Measurements from ENCODE around the gene PTP4A2. TPM values are rescaled to one million over a fixed set of nuclear protein-coding genes. Genes with fewer than 3 reads are reported as not detected.

The PTP4A2 gene
- total and polyA plus RNA-seq, 2 donors from 2014 or later, result 130 to 236 TPM

DNA sequence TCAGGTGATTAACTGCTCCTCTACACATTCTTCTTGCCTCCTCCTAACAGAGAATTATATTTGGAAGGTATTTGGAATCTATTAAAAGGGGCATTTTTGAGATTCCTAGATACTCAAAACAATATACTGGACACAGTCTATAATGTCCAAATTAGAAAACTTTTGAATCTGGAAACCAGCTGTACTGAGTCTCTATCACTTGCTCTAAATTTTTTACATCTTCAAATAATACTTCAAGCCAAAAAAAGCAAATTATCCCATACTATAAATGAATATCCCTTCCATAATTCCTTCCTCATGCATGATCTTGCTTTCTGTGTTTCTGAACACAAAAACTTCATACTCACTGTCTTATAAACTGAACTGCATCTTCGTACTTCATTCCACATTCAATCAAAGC lies 28.5 kb downstream of the PTP4A2 start:
- no peaks in the 10 kb centered on the region for H3K27me3 ChIP-seq (ENCODE audit: control insufficient read depth, insufficient read depth, low read length)
- H3K27ac ChIP-seq (ENCODE audit: low read depth in 2 of 2, low read length in 2 of 2), result no peak overlapping the region
- FAIRE-seq (no peak), DNase-seq (no peak)
- H3K36me3 ChIP-seq (ENCODE audit: control insufficient read depth in 2 of 3, insufficient read depth in 3 of 3, low read length in 3 of 3), result peaks cover 10 to 28% (median 13%) of the 10 kb centered on the region in 3 donors
- TF ChIP-seq, protein P1, sequence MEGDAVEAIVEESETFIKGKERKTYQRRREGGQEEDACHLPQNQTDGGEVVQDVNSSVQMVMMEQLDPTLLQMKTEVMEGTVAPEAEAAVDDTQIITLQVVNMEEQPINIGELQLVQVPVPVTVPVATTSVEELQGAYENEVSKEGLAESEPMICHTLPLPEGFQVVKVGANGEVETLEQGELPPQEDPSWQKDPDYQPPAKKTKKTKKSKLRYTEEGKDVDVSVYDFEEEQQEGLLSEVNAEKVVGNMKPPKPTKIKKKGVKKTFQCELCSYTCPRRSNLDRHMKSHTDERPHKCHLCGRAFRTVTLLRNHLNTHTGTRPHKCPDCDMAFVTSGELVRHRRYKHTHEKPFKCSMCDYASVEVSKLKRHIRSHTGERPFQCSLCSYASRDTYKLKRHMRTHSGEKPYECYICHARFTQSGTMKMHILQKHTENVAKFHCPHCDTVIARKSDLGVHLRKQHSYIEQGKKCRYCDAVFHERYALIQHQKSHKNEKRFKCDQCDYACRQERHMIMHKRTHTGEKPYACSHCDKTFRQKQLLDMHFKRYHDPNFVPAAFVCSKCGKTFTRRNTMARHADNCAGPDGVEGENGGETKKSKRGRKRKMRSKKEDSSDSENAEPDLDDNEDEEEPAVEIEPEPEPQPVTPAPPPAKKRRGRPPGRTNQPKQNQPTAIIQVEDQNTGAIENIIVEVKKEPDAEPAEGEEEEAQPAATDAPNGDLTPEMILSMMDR (IDR thresholded peaks at IDR 0.05; ENCODE audit: borderline replicate concordance, extremely low read depth, insufficient read depth), result no peak
- H3K4me1 ChIP-seq (ENCODE audit: control insufficient read depth in 2 of 3, insufficient read depth in 2 of 3, low read depth in 1 of 3, low read length in 3 of 3), result no peaks in the 10 kb centered on the region
- no peaks in the 10 kb centered on the region for H3K9me3 ChIP-seq (ENCODE audit: control insufficient read depth in 2 of 3, insufficient read depth in 1 of 3, low read length in 3 of 3)
- intact Hi-C loops (cut with DNase I), result no loop called here
- H3K4me3 ChIP-seq (ENCODE audit: low read length in 3 of 3), result no peak overlapping the region
- H3K9ac ChIP-seq (ENCODE audit: low read length in 3 of 3), result no peak overlapping the region

DNA sequence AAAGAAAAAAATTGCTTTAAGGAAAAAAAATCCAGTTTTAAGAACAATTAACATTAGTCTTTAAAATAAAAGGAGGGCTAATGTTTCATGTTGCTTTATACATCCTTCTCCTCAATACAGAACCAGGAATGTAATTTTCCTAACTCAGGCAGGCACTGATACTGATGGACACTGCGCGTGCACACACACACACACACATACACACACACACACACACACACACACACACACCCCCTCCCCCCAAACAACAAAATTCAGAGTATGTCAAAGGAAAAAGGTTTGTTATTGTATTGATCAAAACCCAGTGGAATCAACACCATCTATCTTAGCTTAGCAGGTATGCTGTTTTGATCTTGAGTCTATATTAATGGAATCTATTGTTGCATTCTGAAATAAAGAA lies 31.6 kb downstream of the PTP4A2 start:
- H3K4me1 ChIP-seq (ENCODE audit: control insufficient read depth in 2 of 3, insufficient read depth in 2 of 3, low read depth in 1 of 3, low read length in 3 of 3), result no peaks in the 10 kb centered on the region
- no peaks in the 10 kb centered on the region for H3K27me3 ChIP-seq (ENCODE audit: control insufficient read depth, insufficient read depth, low read length)
- no peak overlapping the region for H3K4me3 ChIP-seq (ENCODE audit: low read length in 3 of 3)
- TF ChIP-seq, protein P1 (IDR thresholded peaks at IDR 0.05; ENCODE audit: borderline replicate concordance, extremely low read depth, insufficient read depth), result no peak
- FAIRE-seq, result no peak
- no peak overlapping the region for H3K9ac ChIP-seq (ENCODE audit: low read length in 3 of 3)
- peaks cover 7 to 23% (median 11%) of the 10 kb centered on the region in 3 donors for H3K36me3 ChIP-seq (ENCODE audit: control insufficient read depth in 2 of 3, insufficient read depth in 3 of 3, low read length in 3 of 3)
- DNase-seq, result no peak
- H3K27ac ChIP-seq (ENCODE audit: low read depth in 2 of 2, low read length in 2 of 2), result no peak overlapping the region
- intact Hi-C loops (cut with DNase I), result no loop called here
- no peaks in the 10 kb centered on the region for H3K9me3 ChIP-seq (ENCODE audit: control insufficient read depth in 2 of 3, insufficient read depth in 1 of 3, low read length in 3 of 3)

DNA sequence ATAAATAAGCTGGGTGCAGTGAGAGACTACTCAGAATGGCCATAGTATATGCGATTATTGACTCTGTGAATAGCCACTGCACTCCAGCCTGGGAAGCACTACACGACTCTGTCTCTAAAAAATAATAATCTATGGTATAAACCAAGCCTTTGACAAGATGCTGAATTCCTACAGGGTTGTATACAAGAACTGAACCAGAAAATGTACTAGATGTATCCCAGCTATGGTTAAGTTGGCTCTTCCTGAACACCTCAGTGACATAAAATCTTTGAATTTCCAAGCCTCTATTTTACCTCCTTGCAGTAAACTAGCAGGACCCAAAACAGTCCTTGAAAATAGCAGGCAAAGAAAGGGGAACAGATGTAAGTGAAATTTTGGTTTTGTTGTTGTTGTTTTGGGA lies 32.5 kb downstream of the PTP4A2 start:
- intact Hi-C loops (cut with DNase I), result no loop called here
- no peak overlapping the region for H3K27ac ChIP-seq (ENCODE audit: low read depth in 2 of 2, low read length in 2 of 2)
- no peak for DNase-seq
- H3K27me3 ChIP-seq (ENCODE audit: control insufficient read depth, insufficient read depth, low read length), result no peaks in the 10 kb centered on the region
- H3K4me3 ChIP-seq (ENCODE audit: low read length in 3 of 3), result no peak overlapping the region
- no peaks in the 10 kb centered on the region for H3K9me3 ChIP-seq (ENCODE audit: control insufficient read depth in 2 of 3, insufficient read depth in 1 of 3, low read length in 3 of 3)
- H3K9ac ChIP-seq (ENCODE audit: low read length in 3 of 3), result no peak overlapping the region
- peaks cover 7 to 23% (median 9%) of the 10 kb centered on the region in 3 donors for H3K36me3 ChIP-seq (ENCODE audit: control insufficient read depth in 2 of 3, insufficient read depth in 3 of 3, low read length in 3 of 3)
- TF ChIP-seq, protein P1 (IDR thresholded peaks at IDR 0.05; ENCODE audit: borderline replicate concordance, extremely low read depth, insufficient read depth), result no peak
- FAIRE-seq, result no peak
- H3K4me1 ChIP-seq (ENCODE audit: control insufficient read depth in 2 of 3, insufficient read depth in 2 of 3, low read depth in 1 of 3, low read length in 3 of 3), result no peaks in the 10 kb centered on the region

DNA sequence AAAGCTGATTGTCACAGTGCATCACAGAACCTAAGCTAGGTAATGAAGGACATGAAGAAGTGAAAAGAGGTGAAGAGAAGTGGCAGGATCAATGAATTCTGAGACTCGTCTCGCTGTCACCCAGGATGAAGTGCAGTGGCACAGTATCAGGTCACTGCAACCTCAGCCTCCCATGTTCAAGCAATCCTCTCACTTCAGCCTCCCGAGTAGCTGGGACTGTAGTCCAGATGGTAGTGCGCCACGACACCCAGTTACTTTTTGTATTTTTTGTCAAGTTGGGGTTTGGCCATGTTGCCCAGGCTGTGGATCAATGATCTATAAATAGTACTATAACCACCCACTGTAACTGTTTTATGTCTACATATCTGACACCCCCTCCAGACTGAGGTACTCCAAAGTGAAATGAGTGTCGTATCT lies 33.1 kb downstream of the PTP4A2 start:
- TF ChIP-seq, protein P1 (IDR thresholded peaks at IDR 0.05; ENCODE audit: borderline replicate concordance, extremely low read depth, insufficient read depth), result no peak
- no peak for FAIRE-seq
- peaks cover 7 to 23% (median 9%) of the 10 kb centered on the region in 3 donors for H3K36me3 ChIP-seq (ENCODE audit: control insufficient read depth in 2 of 3, insufficient read depth in 3 of 3, low read length in 3 of 3)
- DNase-seq, result no peak
- H3K4me1 ChIP-seq (ENCODE audit: control insufficient read depth in 2 of 3, insufficient read depth in 2 of 3, low read depth in 1 of 3, low read length in 3 of 3), result no peaks in the 10 kb centered on the region
- intact Hi-C loops (cut with DNase I), result no loop called here
- H3K9ac ChIP-seq (ENCODE audit: low read length in 3 of 3), result no peak overlapping the region
- H3K27ac ChIP-seq (ENCODE audit: low read depth in 2 of 2, low read length in 2 of 2), result no peak overlapping the region
- H3K9me3 ChIP-seq (ENCODE audit: control insufficient read depth in 2 of 3, insufficient read depth in 1 of 3, low read length in 3 of 3), result no peaks in the 10 kb centered on the region
- H3K27me3 ChIP-seq (ENCODE audit: control insufficient read depth, insufficient read depth, low read length), result no peaks in the 10 kb centered on the region
- no peak overlapping the region for H3K4me3 ChIP-seq (ENCODE audit: low read length in 3 of 3)

Measured in kidney (tissue), 14 donors.